ENCODE data around the gene PRKCG.
"Not testable (repeated sequence)": the region's sequence is repeated elsewhere in the genome, so short reads cannot be mapped to it uniquely, and the experiment has no call there.

PRKCG gene
- 0.85 to 9.9 (median 3.1) reads per million in 4 donors for total RNA-seq

GRCh38 chr19:53881482-53882390 is at the start of gene PRKCG:
TSS of gene PRKCG (plus strand) at chr19:53882197. CDS start at chr19:53882495, 298 bp downstream.
- DNase-seq, result peak; percentile 47 to 71 (median 56)

- not testable (repeated sequence) for DNase-seq
These were observed 49.1 kb upstream of the PRKCG start for GRCh38 chr19:53832861-53833260.

GRCh38 chr19:53838446-53838845 is 43.6 kb upstream of the PRKCG start:
- DNase-seq, result not testable (repeated sequence)

GRCh38 chr19:53840241-53840640 is 41.8 kb upstream of the PRKCG start:
- not testable (repeated sequence) for DNase-seq

GRCh38 chr19:53840914-53841313 is 41.1 kb upstream of the PRKCG start:
- DNase-seq, result not testable (repeated sequence)

GRCh38 chr19:53844849-53845246 is 37.1 kb upstream of the PRKCG start:
- DNase-seq, result no peak

GRCh38 chr19:53847555-53847954 is 34.4 kb upstream of the PRKCG start:
- no peak for DNase-seq

- no peak for DNase-seq
These were observed 32.7 kb upstream of the PRKCG start for GRCh38 chr19:53849237-53849676.

GRCh38 chr19:53853707-53854106 is 28.3 kb upstream of the PRKCG start:
- peak in 1 of 5 donors; percentile 50 for DNase-seq

GRCh38 chr19:53864308-53864836 is 17.6 kb upstream of the PRKCG start:
- no peak for DNase-seq

GRCh38 chr19:53865523-53865917 is 16.5 kb upstream of the PRKCG start:
- no peak for DNase-seq

- peak in 4 of 5 donors; percentile 31 to 73 (median 66) for DNase-seq
These were observed 15.8 kb upstream of the PRKCG start for GRCh38 chr19:53865918-53866864.

GRCh38 chr19:53866865-53867224 is 15.2 kb upstream of the PRKCG start:
- DNase-seq, result no peak

GRCh38 chr19:53867225-53868090 is 14.5 kb upstream of the PRKCG start, which contains the start of gene MYADM:
TSS of gene MYADM (plus strand) at chr19:53867883. CDS start at chr19:53873530, 5,647 bp downstream.
- peak; percentile 98 to 100 (median 99) for DNase-seq

GRCh38 chr19:53868091-53868891 is 13.7 kb upstream of the PRKCG start:
- peak; percentile 30 to 50 (median 47) for DNase-seq

GRCh38 chr19:53868892-53869804 is 12.8 kb upstream of the PRKCG start:
- DNase-seq, result peak; percentile 85 to 93 (median 87)

- DNase-seq, result not testable (repeated sequence)
These were observed 12.1 kb upstream of the PRKCG start for GRCh38 chr19:53869805-53870484.

GRCh38 chr19:53870485-53870844 is 11.5 kb upstream of the PRKCG start:
- no peak for DNase-seq

GRCh38 chr19:53871454-53871853 is 10.5 kb upstream of the PRKCG start:
- DNase-seq, result no peak
